ENCODE measurements around the gene PPP1R15A.

DNA sequence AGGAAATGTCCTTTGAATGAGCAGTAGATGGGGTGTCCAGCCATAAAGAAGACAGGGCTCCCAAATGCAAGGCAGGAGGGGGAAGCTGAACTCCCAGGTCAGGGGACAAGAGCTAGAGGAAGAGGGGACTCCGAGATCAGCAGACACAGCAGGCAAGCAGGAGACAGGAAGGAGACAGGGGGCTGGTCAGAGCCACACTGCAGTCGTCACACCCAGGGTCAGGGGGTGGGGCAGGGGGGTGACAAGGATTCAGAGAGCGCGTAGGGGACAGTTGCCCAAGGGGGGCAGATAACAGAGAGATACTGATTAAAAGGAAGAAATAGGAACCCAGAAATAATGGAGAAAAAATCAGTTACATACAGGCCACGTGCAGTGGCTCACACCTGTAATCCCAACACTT, 39.2 kb upstream of the PPP1R15A start:
- TF ChIP-seq, protein P1, sequence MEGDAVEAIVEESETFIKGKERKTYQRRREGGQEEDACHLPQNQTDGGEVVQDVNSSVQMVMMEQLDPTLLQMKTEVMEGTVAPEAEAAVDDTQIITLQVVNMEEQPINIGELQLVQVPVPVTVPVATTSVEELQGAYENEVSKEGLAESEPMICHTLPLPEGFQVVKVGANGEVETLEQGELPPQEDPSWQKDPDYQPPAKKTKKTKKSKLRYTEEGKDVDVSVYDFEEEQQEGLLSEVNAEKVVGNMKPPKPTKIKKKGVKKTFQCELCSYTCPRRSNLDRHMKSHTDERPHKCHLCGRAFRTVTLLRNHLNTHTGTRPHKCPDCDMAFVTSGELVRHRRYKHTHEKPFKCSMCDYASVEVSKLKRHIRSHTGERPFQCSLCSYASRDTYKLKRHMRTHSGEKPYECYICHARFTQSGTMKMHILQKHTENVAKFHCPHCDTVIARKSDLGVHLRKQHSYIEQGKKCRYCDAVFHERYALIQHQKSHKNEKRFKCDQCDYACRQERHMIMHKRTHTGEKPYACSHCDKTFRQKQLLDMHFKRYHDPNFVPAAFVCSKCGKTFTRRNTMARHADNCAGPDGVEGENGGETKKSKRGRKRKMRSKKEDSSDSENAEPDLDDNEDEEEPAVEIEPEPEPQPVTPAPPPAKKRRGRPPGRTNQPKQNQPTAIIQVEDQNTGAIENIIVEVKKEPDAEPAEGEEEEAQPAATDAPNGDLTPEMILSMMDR (IDR thresholded peaks at IDR 0.05; ENCODE audit: insufficient read depth, low read length, poor library complexity, severe bottlenecking): no peak
- no peak for TF ChIP-seq EZH2phosphoT487 (conservative IDR thresholded peaks at IDR 0.05; ENCODE audit: low read length)
